ENCODE data around the gene CNTROB. TPM values are rescaled to one million over a fixed set of nuclear protein-coding genes. Genes with fewer than 3 reads are reported as not detected.

The CNTROB gene
- total RNA-seq, 1 experiment from 2014 or later, result 30.1 TPM

- H2AK5ac ChIP-seq (ENCODE audit: insufficient read length, low read length), result no peak overlapping the region
- H3K27me3 Mint-ChIP-seq (ENCODE audit: low read depth), result peaks cover 14% of the 10 kb centered on the region
- H4K20me1 ChIP-seq (ENCODE audit: control insufficient read depth, insufficient read depth, insufficient read length), result no peaks in the 10 kb centered on the region
- no peak overlapping the region for H3K27ac Mint-ChIP-seq
- no peak overlapping the region for H3K9ac ChIP-seq (ENCODE audit: extremely low read depth, insufficient read length, low read length)
- no peak for DNase-seq
- H2BK20ac ChIP-seq (ENCODE audit: low read depth, low read length, poor library complexity, severe bottlenecking), result no peak overlapping the region
- no peaks in the 10 kb centered on the region for H3K9me3 Mint-ChIP-seq
- H3K79me1 ChIP-seq (ENCODE audit: insufficient read depth, low read depth, low read length, poor library complexity, severe bottlenecking), result no peaks in the 10 kb centered on the region
- H3K23me2 ChIP-seq (ENCODE audit: insufficient read length, low read depth, low read length, poor library complexity, severe bottlenecking), result peaks cover 3% of the 10 kb centered on the region
- H2BK120ac ChIP-seq (ENCODE audit: low read depth, low read length, poor library complexity, severe bottlenecking), result no peak overlapping the region
- H3K14ac ChIP-seq (ENCODE audit: insufficient read depth, low read length), result no peak overlapping the region
- WGBS (ENCODE audit: extremely low coverage, insufficient read length, low lambda C conversion rate), result no CpG with 5 or more reads among the region's 15 CpGs
- no peaks in the 10 kb centered on the region for H3K79me2 ChIP-seq (ENCODE audit: insufficient read depth, low read length)
- no peak overlapping the region for H2BK5ac ChIP-seq (ENCODE audit: insufficient read length, low read length)
- H4K8ac ChIP-seq (replicated peaks; ENCODE audit: insufficient read length, low read depth, low read length), result no peak overlapping the region
- H2AFZ ChIP-seq (ENCODE audit: low read length), result no peak overlapping the region
- no peaks in the 10 kb centered on the region for H3K4me1 ChIP-seq (ENCODE audit: insufficient read depth, low read length)
- no peak overlapping the region for H4K5ac ChIP-seq (ENCODE audit: insufficient read length, low read depth, low read length)
- H3K4me1 Mint-ChIP-seq, result peaks cover 6% of the 10 kb centered on the region in 2 experiments
- H4K91ac ChIP-seq (ENCODE audit: insufficient read length, low read depth, low read length), result no peak overlapping the region
- no peak overlapping the region for H3K56ac ChIP-seq (ENCODE audit: insufficient read length, low read depth, low read length)
- no peak overlapping the region for H3K4me2 ChIP-seq (ENCODE audit: insufficient read depth, insufficient read length, low read length)
- H3K27ac ChIP-seq (ENCODE audit: insufficient read length, low read depth, low read length), result no peak overlapping the region
- H3K23ac ChIP-seq (ENCODE audit: insufficient read length, low read depth, low read length), result no peak overlapping the region
- no peak overlapping the region for H3T11ph ChIP-seq (ENCODE audit: low read length)
- no peak overlapping the region for H2BK12ac ChIP-seq (ENCODE audit: insufficient read length, low read depth, low read length)
- H3K9me3 ChIP-seq (ENCODE audit: control insufficient read depth, low read depth, low read length), result no peaks in the 10 kb centered on the region
- no peak for TF ChIP-seq CTCF (conservative IDR thresholded peaks at IDR 0.05)
- H3K4me3 Mint-ChIP-seq, result no peak overlapping the region
- no peak overlapping the region for H3K18ac ChIP-seq (ENCODE audit: insufficient read length, low read depth, low read length)
- peaks cover 0 to 40% (median 14%) of the 10 kb centered on the region in 3 experiments; a peak in 5 of 7 replicates for H3K36me3 Mint-ChIP-seq (ENCODE audit: insufficient read depth in 1 of 3, low read depth in 3 of 3)
- H3K27me3 ChIP-seq (ENCODE audit: insufficient read depth, low read length), result peaks cover 6% of the 10 kb centered on the region
- H2BK15ac ChIP-seq (ENCODE audit: low read depth, low read length), result no peak overlapping the region
- H3K4ac ChIP-seq (ENCODE audit: low read depth, low read length), result no peak overlapping the region
Observed at GRCh38 chr17:7910281-7910680, 21.7 kb upstream of the CNTROB start.

All from H9 (cell line).